ENCODE results near the gene KDM6B.

DNA sequence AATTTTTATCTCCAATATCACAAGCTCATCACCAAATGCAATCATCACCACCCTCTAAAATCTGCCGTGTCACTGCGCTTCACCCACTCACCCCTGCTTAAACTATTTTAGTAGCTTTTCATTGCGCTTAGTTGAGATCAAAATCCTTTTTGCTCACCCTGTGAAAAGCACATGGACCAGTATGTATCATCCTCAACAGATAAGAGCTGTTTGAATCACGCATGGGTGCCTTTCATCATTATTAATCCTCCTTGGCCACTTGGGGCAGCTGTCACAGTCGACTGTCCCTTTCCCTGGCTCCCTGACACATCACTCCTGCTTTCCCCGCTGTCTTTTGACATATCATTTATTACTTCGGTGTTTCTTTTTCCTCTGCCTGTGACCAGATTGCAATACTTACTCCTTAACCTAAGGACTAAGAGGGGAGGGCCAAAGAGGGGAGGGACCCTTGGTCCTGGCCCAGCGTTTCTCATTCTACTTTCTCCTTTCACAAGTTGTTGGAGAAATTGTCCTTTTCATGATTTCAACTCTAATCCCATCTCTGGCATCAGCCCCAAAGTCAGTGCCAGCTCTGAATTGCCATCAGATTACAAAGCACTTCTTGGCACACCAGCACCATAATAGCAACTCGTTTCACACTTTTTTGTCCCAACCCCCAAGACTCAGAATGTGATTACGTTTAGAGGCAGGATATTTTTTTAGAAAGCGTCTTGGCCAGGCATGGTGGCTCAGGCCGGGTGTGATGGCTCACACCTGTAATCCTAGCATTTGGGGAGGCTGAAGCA lies 8.6 kb upstream of the KDM6B start:
- TF ChIP-seq, protein P1, sequence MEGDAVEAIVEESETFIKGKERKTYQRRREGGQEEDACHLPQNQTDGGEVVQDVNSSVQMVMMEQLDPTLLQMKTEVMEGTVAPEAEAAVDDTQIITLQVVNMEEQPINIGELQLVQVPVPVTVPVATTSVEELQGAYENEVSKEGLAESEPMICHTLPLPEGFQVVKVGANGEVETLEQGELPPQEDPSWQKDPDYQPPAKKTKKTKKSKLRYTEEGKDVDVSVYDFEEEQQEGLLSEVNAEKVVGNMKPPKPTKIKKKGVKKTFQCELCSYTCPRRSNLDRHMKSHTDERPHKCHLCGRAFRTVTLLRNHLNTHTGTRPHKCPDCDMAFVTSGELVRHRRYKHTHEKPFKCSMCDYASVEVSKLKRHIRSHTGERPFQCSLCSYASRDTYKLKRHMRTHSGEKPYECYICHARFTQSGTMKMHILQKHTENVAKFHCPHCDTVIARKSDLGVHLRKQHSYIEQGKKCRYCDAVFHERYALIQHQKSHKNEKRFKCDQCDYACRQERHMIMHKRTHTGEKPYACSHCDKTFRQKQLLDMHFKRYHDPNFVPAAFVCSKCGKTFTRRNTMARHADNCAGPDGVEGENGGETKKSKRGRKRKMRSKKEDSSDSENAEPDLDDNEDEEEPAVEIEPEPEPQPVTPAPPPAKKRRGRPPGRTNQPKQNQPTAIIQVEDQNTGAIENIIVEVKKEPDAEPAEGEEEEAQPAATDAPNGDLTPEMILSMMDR (IDR thresholded peaks at IDR 0.05; ENCODE audit: low read depth, low read length), result no peak
- no peak for TF ChIP-seq EZH2phosphoT487 (IDR thresholded peaks at IDR 0.05; ENCODE audit: low read depth)
